ENCODE data around the gene SMOC1. TPM values are rescaled to one million over a fixed set of nuclear protein-coding genes. Genes with fewer than 3 reads are reported as not detected.

Gene SMOC1
- total and polyA plus RNA-seq, 9 of the 15 experiments (the other 6 are each of a cell fraction or from before 2014, with no cell fraction given): 0.04 TPM; not detected in 8

- TF ChIP-seq SIN3A (IDR thresholded peaks at IDR 0.05; ENCODE audit: borderline replicate concordance in 2 of 2, control insufficient read depth in 1 of 2, low read depth in 2 of 2, low read length in 2 of 2) (no peak), SIRT6 (IDR thresholded peaks at IDR 0.05; ENCODE audit: low read depth, low read length) (no peak), SIN3B (IDR thresholded peaks at IDR 0.05; ENCODE audit: low read depth) (no peak), POU5F1 (IDR thresholded peaks at IDR 0.05; ENCODE audit: borderline replicate concordance, low read depth, low read length, partially characterized antibody) (no peak), TEAD1 (CRISPR knock-in tag; IDR thresholded peaks at IDR 0.05) (no peak), RBM14 (IDR thresholded peaks at IDR 0.05; ENCODE audit: borderline replicate concordance, insufficient read depth, low read depth, low read length) (no peak), MCM5 (IDR thresholded peaks at IDR 0.05; ENCODE audit: low read depth) (no peak)
- TF ChIP-seq, protein P1, sequence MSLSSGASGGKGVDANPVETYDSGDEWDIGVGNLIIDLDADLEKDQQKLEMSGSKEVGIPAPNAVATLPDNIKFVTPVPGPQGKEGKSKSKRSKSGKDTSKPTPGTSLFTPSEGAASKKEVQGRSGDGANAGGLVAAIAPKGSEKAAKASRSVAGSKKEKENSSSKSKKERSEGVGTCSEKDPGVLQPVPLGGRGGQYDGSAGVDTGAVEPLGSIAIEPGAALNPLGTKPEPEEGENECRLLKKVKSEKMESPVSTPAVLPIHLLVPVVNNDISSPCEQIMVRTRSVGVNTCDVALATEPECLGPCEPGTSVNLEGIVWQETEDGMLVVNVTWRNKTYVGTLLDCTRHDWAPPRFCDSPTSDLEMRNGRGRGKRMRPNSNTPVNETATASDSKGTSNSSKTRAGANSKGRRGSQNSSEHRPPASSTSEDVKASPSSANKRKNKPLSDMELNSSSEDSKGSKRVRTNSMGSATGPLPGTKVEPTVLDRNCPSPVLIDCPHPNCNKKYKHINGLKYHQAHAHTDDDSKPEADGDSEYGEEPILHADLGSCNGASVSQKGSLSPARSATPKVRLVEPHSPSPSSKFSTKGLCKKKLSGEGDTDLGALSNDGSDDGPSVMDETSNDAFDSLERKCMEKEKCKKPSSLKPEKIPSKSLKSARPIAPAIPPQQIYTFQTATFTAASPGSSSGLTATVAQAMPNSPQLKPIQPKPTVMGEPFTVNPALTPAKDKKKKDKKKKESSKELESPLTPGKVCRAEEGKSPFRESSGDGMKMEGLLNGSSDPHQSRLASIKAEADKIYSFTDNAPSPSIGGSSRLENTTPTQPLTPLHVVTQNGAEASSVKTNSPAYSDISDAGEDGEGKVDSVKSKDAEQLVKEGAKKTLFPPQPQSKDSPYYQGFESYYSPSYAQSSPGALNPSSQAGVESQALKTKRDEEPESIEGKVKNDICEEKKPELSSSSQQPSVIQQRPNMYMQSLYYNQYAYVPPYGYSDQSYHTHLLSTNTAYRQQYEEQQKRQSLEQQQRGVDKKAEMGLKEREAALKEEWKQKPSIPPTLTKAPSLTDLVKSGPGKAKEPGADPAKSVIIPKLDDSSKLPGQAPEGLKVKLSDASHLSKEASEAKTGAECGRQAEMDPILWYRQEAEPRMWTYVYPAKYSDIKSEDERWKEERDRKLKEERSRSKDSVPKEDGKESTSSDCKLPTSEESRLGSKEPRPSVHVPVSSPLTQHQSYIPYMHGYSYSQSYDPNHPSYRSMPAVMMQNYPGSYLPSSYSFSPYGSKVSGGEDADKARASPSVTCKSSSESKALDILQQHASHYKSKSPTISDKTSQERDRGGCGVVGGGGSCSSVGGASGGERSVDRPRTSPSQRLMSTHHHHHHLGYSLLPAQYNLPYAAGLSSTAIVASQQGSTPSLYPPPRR (CRISPR knock-in tag; IDR thresholded peaks at IDR 0.05; ENCODE audit: borderline replicate concordance): no peak
These were observed 69.1 kb downstream of the SMOC1 start (continued) for GRCh38 chr14:69948351-69948750.
